Neural progenitor cell (in vitro differentiated cells): ENCODE data around the gene ST8SIA3. TPM values are rescaled to one million over a fixed set of nuclear protein-coding genes. Genes with fewer than 3 reads are reported as not detected.
A peak's percentile ranks its signal among the peaks of the same experiment; 100 is the strongest.

Experiments
- DNase-seq: peaks from one replicate; pipeline ENCODE4 v3.0.0-alpha.2; 2016; ENCODE audit warnings: low spot score
- H2AFZ ChIP-seq: fragments of 200-600 bp; sonication (generic); replicated peaks from 2 replicates; pipeline ENCODE4 v1.6.1; 2016; ENCODE audit warnings: antibody characterized with exemption
- H3F3A ChIP-seq: fragments of 200-600 bp; sonication (generic); 2 replicates; pipeline ENCODE4 v1.6.1; 2016; ENCODE audit warnings: antibody characterized with exemption, low read depth
- H3K27ac ChIP-seq: fragments of 200-600 bp; sonication (generic); 2 replicates; pipeline ENCODE4 v1.5.1; 2016; ENCODE audit warnings: mild to moderate bottlenecking
- H3K27me3 ChIP-seq: fragments of 200-600 bp; sonication (generic); 2 replicates; pipeline ENCODE4 v1.6.1; 2016; ENCODE audit warnings: mild to moderate bottlenecking, moderate library complexity
- H3K36me3 ChIP-seq: fragments of 200-600 bp; sonication (generic); 2 replicates; pipeline ENCODE4 v1.5.1; 2016
- H3K4me1 ChIP-seq: fragments of 200-600 bp; sonication (generic); 2 replicates; pipeline ENCODE4 v1.6.1; 2016; ENCODE audit warnings: mixed run types
- H3K4me2 ChIP-seq: fragments of 200-600 bp; sonication (generic); 2 replicates; pipeline ENCODE4 v1.6.1; 2016
- H3K4me3 ChIP-seq: fragments of 200-600 bp; sonication (generic); 2 replicates; pipeline ENCODE4 v1.5.1; 2016
- H3K79me2 ChIP-seq: fragments of 200-600 bp; sonication (generic); 2 replicates; pipeline ENCODE4 v1.6.1; 2016; ENCODE audit warnings: low read depth
- H3K9ac ChIP-seq: fragments of 200-600 bp; sonication (generic); 2 replicates; pipeline ENCODE4 v1.6.1; 2016
- H3K9me3 ChIP-seq: fragments of 200-600 bp; sonication (generic); 2 replicates; pipeline ENCODE4 v1.5.1; 2016; ENCODE audit warnings: low read depth
- H4K20me1 ChIP-seq: fragments of 200-600 bp; sonication (generic); 2 replicates; pipeline ENCODE4 v1.6.1; 2016; ENCODE audit warnings: low read depth
- H3K27ac Mint-ChIP-seq: 3 replicates; pipeline ENCODE4 v1.8.0; 2021; ENCODE audit warnings: mixed read lengths
- H3K27me3 Mint-ChIP-seq: 2 replicates; pipeline ENCODE4 v1.8.0; 2022; ENCODE audit warnings: low read depth, mild to moderate bottlenecking, inconsistent platforms, moderate library complexity, mixed read lengths; ENCODE audit not compliant: insufficient read depth
- H3K36me3 Mint-ChIP-seq: 3 replicates; pipeline ENCODE4 v1.8.0; 2021; ENCODE audit warnings: mixed read lengths
- H3K4me1 Mint-ChIP-seq: 3 replicates; pipeline ENCODE4 v1.8.0; 2021; ENCODE audit warnings: mixed read lengths
- H3K4me3 Mint-ChIP-seq: 3 replicates; pipeline ENCODE4 v1.8.0; 2021; ENCODE audit warnings: mild to moderate bottlenecking, moderate library complexity, mixed read lengths
- H3K9me3 Mint-ChIP-seq: 3 replicates; pipeline ENCODE4 v1.8.0; 2020; ENCODE audit warnings: mixed read lengths
- CTCF ChIP-seq: fragments of 200-600 bp; sonication (generic); IDR thresholded peaks from 2 replicates; pipeline ENCODE4 v1.5.1; 2017; ENCODE audit warnings: antibody characterized with exemption, mild to moderate bottlenecking
- EZH2 ChIP-seq: fragments of 200-600 bp; sonication (generic); IDR thresholded peaks from 2 replicates; pipeline ENCODE4 v1.6.1; 2017; ENCODE audit warnings: antibody characterized with exemption, mild to moderate bottlenecking, moderate library complexity
- EZH2phosphoT487 ChIP-seq: fragments of 200-600 bp; sonication (generic); IDR thresholded peaks from 2 replicates; pipeline ENCODE4 v1.6.1; 2017; ENCODE audit warnings: antibody characterized with exemption
- total RNA-seq: library from RNA; depleted of rRNA; stranded (reverse); fragments of >200 nt; gene quantifications from 2 replicates; pipeline ENCODE4 v1.2.3, GENCODE V29; 2015; ENCODE audit warnings: low replicate concordance

Gene ST8SIA3
- total RNA-seq, 1 donor from 2014 or later: 1.2 TPM

GRCh38 chr18:57328665-57329064 is 23.7 kb upstream of the ST8SIA3 start:
- H4K20me1 ChIP-seq: no peaks in the 10 kb centered on the region
- H3K4me3 Mint-ChIP-seq: no peak overlapping the region
- no peak for DNase-seq
- H3K27ac ChIP-seq: no peak overlapping the region
- no peak overlapping the region for H3K4me2 ChIP-seq
- H3K27me3 Mint-ChIP-seq: peaks cover 3% of the 10 kb centered on the region
- H3K9me3 ChIP-seq: no peaks in the 10 kb centered on the region
- no peaks in the 10 kb centered on the region for H3K36me3 Mint-ChIP-seq
- no peak overlapping the region for H3K9ac ChIP-seq
- peaks cover 2% of the 10 kb centered on the region for H3K9me3 Mint-ChIP-seq
- TF ChIP-seq CTCF: no peak
- no peak for TF ChIP-seq EZH2
- no peak for TF ChIP-seq EZH2phosphoT487
- no peaks in the 10 kb centered on the region for H3K27me3 ChIP-seq
- no peak overlapping the region for H2AFZ ChIP-seq
- no peaks in the 10 kb centered on the region for H3F3A ChIP-seq
- no peak overlapping the region for H3K27ac Mint-ChIP-seq
- H3K4me1 ChIP-seq: no peaks in the 10 kb centered on the region
- no peaks in the 10 kb centered on the region for H3K36me3 ChIP-seq
- no peak overlapping the region for H3K4me3 ChIP-seq
- no peaks in the 10 kb centered on the region for H3K79me2 ChIP-seq
- peaks cover 2% of the 10 kb centered on the region for H3K4me1 Mint-ChIP-seq

- Histone ChIP-seq H3K9ac (no peak overlapping the region), H3K4me2 (no peak overlapping the region), H3K79me2 (no peaks in the 10 kb centered on the region), H3K27me3 (no peaks in the 10 kb centered on the region), H4K20me1 (no peaks in the 10 kb centered on the region), H3K4me1 (no peaks in the 10 kb centered on the region), H3K27ac (no peak overlapping the region), H3K36me3 (no peaks in the 10 kb centered on the region), H3K9me3 (no peaks in the 10 kb centered on the region), H3F3A (no peaks in the 10 kb centered on the region), H2AFZ (no peak overlapping the region), H3K4me3 (no peak overlapping the region)
- TF ChIP-seq EZH2 (no peak), CTCF (no peak), EZH2phosphoT487 (no peak)
- Mint-ChIP-seq H3K27ac (no peak overlapping the region), H3K4me3 (no peak overlapping the region), H3K36me3 (no peaks in the 10 kb centered on the region), H3K27me3 (peaks cover 2% of the 10 kb centered on the region), H3K4me1 (peaks cover 2% of the 10 kb centered on the region), H3K9me3 (no peaks in the 10 kb centered on the region)
- DNase-seq: no peak
Observed at GRCh38 chr18:57329856-57330255, 22.5 kb upstream of the ST8SIA3 start.

- no peaks in the 10 kb centered on the region for H3K36me3 ChIP-seq
- no peak overlapping the region for H3K27ac Mint-ChIP-seq
- H3K4me2 ChIP-seq: no peak overlapping the region
- no peak overlapping the region for H3K4me3 ChIP-seq
- no peaks in the 10 kb centered on the region for H3F3A ChIP-seq
- peaks cover 2% of the 10 kb centered on the region for H3K27me3 Mint-ChIP-seq
- no peaks in the 10 kb centered on the region for H4K20me1 ChIP-seq
- no peaks in the 10 kb centered on the region for H3K9me3 Mint-ChIP-seq
- H3K4me1 ChIP-seq: no peaks in the 10 kb centered on the region
- no peak for TF ChIP-seq EZH2
- TF ChIP-seq EZH2phosphoT487: no peak
- TF ChIP-seq CTCF: no peak
- no peak overlapping the region for H2AFZ ChIP-seq
- H3K9ac ChIP-seq: no peak overlapping the region
- H3K9me3 ChIP-seq: no peaks in the 10 kb centered on the region
- no peaks in the 10 kb centered on the region for H3K79me2 ChIP-seq
- H3K36me3 Mint-ChIP-seq: no peaks in the 10 kb centered on the region
- no peak overlapping the region for H3K4me3 Mint-ChIP-seq
- no peak for DNase-seq
- H3K27ac ChIP-seq: no peak overlapping the region
- peaks cover 2% of the 10 kb centered on the region for H3K4me1 Mint-ChIP-seq
- H3K27me3 ChIP-seq: no peaks in the 10 kb centered on the region
Observed at GRCh38 chr18:57331718-57332117, 20.6 kb upstream of the ST8SIA3 start.

GRCh38 chr18:57333940-57334339 is 18.4 kb upstream of the ST8SIA3 start:
- Histone ChIP-seq H3K9ac (no peak overlapping the region), H3K4me2 (no peak overlapping the region), H3K27me3 (no peaks in the 10 kb centered on the region), H3K36me3 (no peaks in the 10 kb centered on the region), H4K20me1 (no peaks in the 10 kb centered on the region), H3K27ac (no peak overlapping the region), H3K4me3 (no peak overlapping the region), H3K9me3 (no peaks in the 10 kb centered on the region), H3K79me2 (no peaks in the 10 kb centered on the region), H3K4me1 (no peaks in the 10 kb centered on the region), H3F3A (no peaks in the 10 kb centered on the region), H2AFZ (peak overlapping the region; percentile 26)
- Mint-ChIP-seq H3K9me3 (peaks cover 2% of the 10 kb centered on the region), H3K36me3 (no peaks in the 10 kb centered on the region), H3K27ac (no peak overlapping the region), H3K27me3 (peaks cover 2% of the 10 kb centered on the region), H3K4me1 (no peaks in the 10 kb centered on the region), H3K4me3 (no peak overlapping the region)
- no peak for DNase-seq
- TF ChIP-seq EZH2 (no peak), CTCF (no peak), EZH2phosphoT487 (no peak)
